GM11168 (cell line): ENCODE data around the gene FBXO45.
"Not testable (repeated sequence)": the region's sequence is repeated elsewhere in the genome, so short reads cannot be mapped to it uniquely, and the experiment has no call there.

Experiments used
- in situ Hi-C: fragments of 300-500 bp; cut with MboI; formaldehyde crosslinking; loops from one replicate; pipeline ENCODE4 v1.12.0; 2022; ENCODE audit warnings: low sequenced_read_pairs; ENCODE audit not compliant: unreplicated experiment

Gene FBXO45, protein sequence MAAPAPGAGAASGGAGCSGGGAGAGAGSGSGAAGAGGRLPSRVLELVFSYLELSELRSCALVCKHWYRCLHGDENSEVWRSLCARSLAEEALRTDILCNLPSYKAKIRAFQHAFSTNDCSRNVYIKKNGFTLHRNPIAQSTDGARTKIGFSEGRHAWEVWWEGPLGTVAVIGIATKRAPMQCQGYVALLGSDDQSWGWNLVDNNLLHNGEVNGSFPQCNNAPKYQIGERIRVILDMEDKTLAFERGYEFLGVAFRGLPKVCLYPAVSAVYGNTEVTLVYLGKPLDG

DNA sequence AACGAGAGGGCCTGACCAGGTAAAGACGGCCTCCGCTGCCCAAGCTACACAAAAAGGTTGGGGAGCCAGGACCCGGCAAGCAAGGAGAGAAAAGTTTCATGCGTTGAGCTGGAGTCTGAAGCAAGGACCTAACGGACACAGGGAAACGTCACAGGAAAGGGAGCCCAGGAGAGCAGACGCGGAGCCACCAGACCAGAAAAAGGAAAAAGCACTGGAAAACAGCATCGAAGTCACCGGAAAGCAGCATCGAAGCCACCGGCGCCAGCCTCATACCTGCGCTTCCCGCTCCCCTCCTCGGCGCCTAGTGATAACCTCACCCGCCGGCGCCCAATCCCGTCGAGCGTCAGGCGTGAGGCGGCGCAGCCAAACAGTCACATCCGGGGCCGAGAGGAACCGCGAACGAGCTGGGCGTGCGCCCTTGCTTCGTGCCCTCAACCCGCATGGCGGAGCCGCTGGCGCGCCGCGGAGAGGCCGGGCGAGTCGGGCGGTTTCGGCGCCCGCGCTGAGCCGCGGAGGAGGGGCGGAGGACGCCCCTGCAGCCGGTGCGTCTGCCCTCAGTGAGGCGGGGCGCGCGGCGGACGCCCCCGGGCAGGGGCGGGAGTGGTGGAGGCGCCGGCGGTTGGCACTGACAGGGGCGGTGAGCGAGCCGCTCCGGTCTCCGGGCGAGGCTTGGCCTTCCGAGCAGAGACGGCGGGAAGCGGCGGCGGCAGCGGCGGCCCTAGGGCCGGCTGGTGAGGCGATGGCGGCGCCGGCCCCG lies at the start of gene FBXO45, which contains the start of gene WDR53:
TSS of gene FBXO45 (plus strand) at position 415 of the 757 bp plus-strand sequence. CDS start at position 740, 325 bp downstream.
TSS of gene WDR53 (minus strand) at position 309 of the 757 bp plus-strand sequence. CDS start 7,079 bp downstream, outside the sequence.
- in situ Hi-C loops: no loop called here

DNA sequence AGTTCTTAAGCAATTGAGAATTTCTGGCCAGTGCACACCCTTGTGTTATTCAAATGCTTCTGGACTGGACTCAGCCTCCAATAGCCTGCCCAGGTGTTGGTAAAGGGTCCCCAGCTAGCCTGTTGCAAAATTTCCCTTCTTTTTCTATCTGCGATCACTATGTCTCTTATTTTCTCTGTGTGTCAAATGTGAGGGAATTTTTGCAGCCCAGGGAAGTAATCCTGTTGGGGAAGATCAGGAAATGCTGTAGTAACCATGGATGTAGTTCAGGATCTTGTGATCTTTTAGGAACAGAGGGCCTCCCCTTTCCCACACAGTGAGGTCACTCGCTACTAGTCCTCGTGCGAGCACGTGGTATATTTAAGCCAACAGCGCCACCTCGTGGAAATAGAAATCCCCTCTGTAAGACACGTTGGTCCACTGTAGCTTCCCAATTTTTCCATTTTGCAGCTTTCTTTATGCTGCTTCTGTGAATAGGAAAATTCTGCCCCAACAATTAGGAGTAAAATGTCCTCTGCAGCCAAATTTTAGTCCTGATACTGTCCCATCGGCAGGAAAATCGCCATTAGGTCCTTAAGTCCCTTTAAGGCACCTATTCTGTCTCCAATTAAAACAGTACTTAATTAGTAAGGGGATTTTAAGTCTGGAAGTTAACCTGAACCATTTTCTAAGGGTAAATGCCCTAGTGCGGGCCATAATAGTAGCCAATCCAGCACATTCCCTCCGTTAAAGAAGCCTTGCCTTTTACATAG lies 49.3 kb upstream of the FBXO45 start:
- in situ Hi-C loops: loop anchor here (25.0 kb wide), 1 partner anchor 457 kb away; no protein-coding TSS in a partner anchor

DNA sequence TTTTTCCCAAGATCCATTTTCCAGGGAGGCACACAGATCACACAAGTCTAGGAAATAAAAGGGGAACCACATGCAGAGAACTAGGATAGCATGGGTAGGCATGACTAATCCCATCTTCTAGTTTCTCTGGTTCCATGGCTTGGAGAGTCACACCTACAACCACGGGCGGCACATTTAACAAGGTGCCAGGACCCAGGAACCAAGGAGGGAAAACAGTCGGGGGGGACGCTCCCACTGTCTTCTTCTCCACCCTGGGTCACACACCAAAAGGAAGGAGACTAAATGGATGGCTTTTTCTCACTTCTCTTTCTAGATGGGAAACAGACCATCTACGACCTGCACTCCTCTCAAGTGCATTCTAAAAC lies 48.8 kb upstream of the FBXO45 start:
- in situ Hi-C loops: loop anchor here (25.0 kb wide), 1 partner anchor 457 kb away; no protein-coding TSS in a partner anchor

DNA sequence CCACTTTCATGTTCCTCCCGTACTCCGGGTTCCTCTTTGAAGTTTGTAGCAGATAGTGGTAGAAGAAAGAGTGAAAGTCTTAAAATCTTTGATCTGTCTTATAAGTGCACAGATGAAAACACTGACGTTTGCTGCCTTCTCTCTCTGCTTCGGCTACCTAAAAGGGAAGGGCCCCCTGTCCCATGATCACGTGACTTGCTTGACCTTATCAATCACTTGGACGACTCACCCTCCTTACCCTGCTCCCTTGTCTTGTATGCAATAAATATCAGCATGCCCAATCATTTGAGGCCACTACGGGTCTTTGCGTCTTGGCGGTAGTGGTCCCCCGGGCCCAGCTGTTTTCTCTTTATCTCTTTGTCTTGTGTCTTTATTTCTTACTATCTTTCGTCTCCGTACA lies 47.2 kb upstream of the FBXO45 start:
- in situ Hi-C loops: loop anchor here (25.0 kb wide), 1 partner anchor 459 kb away; no protein-coding TSS in a partner anchor

DNA sequence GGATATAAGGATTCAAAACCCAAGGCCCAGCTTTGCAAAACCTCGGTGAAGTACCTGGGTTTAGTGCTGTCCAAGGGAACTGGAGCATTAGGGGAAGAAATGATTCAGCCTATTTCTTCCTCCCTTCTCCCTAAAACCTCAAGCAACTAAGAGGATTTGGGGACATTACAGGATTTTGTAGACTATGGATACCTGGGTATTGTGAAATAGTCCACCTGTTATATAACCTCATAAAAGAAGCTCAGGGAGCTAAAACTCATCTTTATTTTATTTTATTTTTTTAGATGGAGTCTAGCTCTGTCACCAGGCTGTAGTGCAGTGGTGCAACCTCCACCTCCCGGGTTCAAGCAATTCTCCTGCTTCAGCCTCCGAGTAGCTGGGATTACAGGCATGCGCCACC lies 44.6 kb upstream of the FBXO45 start:
- in situ Hi-C loops: loop anchor here (25.0 kb wide), 1 partner anchor 462 kb away; no protein-coding TSS in a partner anchor

DNA sequence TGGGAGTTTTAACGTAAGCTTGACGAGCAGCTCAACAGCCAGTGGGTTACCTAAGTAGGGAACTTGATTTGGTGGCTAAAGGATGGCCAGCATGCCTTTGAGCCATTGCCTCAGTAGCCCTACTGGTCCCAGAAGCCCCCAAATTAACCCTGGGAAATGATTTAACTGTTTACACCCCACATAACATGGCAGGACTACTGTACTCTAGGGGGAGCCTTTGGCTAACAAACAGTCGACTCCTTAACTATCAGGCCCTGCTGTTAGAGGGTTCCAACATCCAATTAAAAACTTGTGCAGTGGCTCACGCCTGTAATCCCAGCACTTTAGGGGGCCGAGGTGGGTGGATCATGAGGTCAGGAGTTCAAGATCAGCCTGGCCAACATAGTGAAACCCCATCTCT lies 43.9 kb upstream of the FBXO45 start:
- in situ Hi-C loops: loop anchor here (25.0 kb wide), 1 partner anchor 462 kb away; no protein-coding TSS in a partner anchor

DNA sequence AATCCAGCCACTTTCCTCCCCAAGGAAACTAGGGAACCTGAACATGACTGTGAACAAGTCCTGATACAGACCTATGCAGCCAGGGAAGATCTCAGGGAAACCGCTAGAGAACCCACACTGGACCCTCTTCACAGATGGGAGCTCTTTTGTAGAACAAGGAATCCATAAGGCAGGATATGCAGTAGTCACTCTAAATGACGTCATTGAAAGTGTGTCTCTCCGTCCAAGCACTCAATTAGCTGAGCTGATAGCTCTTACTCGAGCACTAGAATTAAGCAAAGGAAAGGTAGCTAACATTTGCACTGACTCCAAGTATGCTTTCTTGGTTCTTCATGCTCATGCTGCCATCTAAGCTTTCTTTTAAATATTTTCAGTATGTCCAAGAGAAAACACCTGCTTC lies 43.3 kb upstream of the FBXO45 start:
- in situ Hi-C loops: no loop called here

DNA sequence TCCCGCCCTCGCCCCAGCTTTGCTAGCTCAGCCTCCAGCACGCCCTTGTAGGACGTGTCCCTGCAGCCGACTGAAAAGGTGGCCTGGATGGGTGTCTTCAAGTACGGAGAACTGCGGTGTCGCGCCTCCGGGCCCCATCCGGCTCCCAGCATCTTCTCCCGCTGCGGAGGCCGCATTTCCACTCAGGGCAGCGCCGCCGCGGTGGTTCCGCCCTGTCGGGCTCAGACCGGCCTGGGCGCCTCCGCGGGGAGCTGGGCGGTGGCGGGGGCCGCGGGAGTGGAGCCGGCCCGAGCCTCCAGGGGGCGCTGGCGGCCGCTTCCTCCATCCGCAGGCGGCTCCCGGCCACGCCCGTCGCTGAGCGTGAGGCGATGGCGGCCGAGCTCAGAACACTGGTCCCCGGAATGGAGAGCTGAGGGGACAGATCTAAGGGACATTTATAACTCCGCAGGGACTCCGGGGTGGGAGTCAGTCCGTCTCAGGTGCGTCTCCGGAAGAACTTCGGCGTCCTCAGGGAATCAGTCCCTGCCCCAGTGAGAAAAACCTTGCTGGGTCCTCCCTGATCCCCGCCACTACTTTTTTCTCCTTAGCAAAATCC lies 39.7 kb upstream of the FBXO45 start:
- in situ Hi-C loops: no loop called here

DNA sequence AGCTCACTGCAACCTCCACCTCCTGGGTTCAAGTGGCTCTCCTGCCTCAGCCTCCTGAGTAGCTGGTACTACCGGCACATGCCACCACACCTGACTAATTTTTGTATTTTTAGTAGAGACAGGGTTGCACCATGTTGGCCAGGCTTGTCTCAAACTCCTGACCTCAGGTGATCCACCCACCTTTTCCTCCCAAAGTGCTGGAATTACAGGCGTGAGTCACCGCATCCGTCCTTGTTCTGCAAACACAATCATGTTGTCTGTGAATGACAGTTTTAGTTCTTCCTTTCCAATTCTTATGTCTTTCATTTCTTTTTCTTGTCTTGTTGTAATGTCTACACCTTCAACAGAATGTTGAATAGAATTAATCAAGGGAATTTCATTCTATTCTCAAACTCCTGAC lies 37.0 kb upstream of the FBXO45 start:
- in situ Hi-C loops: no loop called here

DNA sequence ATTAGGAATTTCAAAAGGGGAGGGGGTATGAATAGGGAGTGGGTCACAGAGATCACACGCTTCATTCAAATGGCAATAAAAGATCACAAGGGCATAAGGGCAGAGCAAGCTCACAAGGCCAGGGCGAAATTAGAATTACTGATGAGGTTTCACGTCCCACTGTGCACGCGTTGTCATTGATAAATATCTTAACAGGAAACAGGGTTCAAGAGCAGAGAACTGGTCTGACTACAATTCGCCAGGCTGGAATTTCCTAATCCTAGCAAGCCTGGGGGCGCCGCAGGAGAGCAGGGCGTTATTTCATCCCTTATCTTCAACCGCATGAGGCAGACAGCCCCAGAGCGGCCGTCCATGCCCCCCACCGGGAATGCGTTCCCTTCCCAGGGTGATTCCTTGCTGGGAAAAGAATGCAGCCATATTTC lies 35.2 kb upstream of the FBXO45 start:
- in situ Hi-C loops: no loop called here

DNA sequence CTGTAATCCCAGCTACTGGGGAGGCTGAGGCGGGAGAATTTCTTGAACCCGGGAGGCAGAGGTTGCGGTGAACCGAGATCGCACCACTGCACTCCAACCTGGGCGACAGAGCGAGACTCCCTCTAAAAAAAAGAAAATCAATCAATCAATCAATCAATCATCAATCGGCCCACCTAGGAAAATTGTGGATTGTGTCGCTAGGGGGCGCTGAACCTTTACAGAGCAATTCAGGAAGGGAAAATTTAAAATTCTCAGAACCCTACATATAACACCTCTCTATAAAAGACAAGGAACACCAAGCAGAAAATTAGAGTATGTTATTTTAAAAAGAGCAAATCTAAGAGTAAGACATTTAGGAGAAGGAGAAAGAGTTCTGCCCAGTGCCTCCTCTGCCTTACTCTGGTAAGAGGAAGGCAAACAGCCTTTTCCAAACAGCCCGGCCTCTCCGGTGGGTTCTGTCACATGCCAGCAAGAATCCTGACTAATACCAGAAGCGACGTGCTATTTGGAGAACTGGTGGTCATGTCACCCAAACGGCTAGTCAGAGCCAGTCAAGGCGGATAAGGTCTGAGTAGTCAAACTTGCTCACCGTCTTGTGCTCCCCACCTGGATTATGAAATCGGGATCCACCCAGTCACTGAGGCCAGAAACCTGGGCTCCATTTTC lies 31.0 kb upstream of the FBXO45 start:
- in situ Hi-C loops: no loop called here

DNA sequence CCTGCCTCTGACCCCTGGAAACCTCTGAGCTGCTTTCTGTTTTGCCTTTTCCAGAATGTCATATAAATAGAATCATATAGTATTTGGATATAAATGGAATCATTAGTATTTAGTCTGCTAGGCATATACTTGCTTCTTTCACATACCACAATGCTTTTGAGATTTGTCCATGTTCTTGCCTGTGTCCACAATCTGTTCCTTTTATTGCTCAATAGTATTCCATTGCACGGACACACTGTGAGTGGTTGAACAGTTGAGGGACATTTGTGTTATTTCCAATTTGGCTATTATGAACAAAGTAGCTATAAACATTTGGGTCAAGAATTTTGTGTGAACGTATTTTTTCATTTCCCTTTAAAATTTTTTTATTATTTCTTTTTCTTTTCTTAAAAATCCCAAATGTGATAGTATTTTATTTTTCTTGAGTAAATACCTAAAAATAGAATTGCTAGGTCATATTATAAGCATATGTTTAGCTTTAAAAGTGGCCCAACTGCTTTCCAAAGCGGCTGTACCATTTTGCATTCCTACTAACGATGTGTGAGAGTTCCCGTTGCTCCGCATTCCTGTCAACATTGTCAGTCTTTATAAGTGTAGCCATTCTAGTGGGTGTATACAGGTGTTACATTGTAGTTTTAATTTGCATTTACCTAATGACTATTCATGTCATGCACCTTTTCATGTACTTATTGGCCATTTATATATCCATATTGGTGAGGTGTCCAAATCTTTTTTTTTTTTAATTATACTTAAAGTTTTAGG lies 26.6 kb upstream of the FBXO45 start:
- in situ Hi-C loops: no loop called here

DNA sequence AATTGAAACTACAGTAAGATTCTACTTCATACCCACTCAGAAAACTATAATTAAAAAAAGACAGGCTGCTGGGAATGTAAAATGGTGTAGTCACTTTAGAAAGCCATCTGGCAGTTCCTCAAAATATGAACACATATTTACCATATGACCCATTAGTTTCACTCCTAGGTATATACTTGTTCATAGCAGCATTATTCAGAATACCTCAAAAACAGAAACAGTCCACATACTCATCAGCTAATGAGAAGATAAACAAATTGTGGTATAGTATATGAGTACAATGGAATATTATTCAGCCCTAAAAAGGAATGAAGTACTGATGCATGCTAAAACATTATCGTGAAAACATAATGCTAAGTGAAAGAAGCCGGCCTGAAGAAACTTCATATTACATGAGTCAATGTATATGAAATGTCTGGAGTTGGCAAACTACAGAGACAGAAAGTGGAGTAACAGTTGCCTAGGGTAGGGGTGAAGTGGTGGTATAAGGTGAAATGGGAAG lies 23.9 kb upstream of the FBXO45 start:
- in situ Hi-C loops: no loop called here

DNA sequence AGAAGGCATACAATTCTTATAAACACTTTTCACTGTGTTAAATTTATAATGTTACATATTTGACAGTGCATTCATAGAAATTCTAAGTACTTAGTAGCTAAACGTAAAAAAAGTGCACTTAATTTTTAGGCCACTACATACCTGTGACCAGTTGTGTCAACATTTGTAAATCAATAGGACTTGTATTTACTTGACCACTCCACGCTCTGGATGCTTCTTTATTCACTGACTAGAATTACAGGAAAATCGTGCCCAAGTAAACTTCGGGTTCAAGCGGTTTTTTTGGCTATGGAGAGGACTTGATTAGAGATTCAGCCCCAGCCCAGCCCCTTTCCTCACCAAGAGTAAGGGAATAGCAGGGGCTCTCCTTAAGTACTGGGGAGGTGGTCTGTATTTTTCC lies 21.9 kb upstream of the FBXO45 start:
- in situ Hi-C loops: no loop called here

DNA sequence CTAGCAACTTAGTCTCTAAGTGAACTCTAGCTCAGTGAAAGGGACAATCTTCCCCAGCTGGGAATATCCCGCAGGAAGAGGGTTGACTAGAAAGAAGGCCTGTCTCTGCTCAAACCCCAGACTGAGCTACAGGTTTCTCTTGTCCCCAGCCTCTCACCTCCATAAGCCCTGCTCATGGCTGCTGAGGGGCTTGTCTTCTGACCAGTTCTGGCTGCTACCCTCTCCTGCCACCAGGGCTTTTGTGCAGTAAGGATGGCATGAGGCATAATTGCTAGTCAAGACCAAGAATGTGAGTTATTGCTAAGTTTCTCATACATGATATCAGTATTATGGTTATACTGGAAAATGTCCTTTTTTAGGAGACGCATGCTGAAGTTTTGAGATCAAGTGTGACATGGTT lies 21.4 kb upstream of the FBXO45 start:
- in situ Hi-C loops: no loop called here

DNA sequence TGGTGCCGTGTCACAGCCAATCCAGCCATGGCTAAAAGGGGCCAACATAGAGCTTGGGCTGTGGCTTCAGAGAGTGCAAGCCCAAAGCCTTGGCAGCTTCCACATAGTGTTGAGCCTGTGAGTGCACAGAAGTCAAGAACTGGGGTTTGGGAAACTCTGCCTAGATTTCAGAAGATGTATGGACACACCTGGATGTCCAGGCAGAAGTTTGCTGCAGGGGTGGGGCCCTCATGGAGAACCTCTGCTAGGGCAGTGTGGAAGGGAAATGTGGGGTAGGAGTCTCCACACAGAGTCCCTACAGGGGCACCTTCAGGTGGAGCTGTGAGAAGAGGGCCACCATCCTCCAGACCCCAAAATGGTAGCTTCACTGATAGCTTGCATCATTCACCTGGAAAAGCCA lies 19.1 kb upstream of the FBXO45 start:
- in situ Hi-C loops: not testable (repeated sequence)

DNA sequence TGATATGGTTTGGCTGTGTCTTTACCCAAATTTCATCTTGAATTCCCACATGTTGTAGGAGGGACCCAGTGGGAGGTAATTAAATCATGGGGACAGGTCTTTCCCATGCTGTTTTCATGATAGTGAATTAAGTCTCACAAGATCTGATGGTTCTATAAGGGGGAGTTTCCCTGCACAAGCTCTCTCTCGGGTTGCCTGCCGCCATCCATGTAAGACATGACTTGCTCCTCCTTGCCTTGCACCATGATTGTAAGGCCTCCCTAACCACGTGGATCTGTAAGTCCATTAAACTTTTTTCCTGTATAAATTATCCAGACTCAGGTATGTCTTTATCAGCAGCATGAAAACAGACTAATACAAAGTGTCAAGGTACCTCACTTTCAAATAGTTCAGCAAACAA lies 18.3 kb upstream of the FBXO45 start:
- in situ Hi-C loops: not testable (repeated sequence)

DNA sequence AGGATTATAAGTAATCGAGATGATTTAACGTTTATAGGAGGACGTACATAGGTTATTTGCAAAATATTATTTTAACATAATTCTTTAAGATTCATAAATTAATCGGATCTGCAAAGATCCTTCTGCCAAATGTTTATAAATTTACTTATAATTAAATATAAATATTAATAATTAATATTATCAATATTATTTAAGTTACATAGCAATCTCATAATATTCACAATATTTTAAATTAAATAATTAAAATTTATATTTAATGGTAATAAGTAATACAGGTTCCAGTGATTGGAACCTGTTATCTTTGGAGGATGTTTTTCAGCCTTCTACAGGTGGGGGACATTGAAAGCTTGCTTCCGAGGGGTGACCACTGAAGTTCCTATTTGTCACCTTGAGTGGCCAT lies 16.2 kb upstream of the FBXO45 start:
- in situ Hi-C loops: no loop called here

DNA sequence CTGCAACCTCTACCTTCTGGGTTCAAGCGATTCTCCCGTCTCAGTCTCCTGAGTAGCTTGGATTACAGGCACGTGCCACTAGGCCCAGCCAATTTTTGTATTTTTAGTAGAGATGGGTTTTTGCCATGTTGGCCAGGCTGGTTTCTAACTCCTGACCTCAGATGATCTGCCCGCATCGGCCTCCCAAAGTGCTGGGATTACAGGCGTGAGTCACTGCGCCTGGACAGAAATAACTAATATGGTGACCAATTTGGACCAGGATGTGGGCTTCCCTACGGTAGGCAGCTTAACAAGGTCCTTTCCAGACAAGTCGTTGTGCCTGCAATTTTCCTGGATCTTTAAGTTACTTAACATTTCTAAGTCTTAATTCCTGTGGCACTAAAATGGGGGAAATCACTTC lies 14.9 kb upstream of the FBXO45 start:
- in situ Hi-C loops: no loop called here
